CD4-positive, alpha-beta T cell treated with Interleukin-17A for 1 hour (primary cell): ENCODE measurements around the gene TIAM2.
"Not testable (repeated sequence)": the region's sequence is repeated elsewhere in the genome, so short reads cannot be mapped to it uniquely, and the experiment has no call there.

ENCODE experiments used
- DNase-seq: peaks from one replicate; pipeline ENCODE4 v3.0.0-alpha.2; 2020

Gene TIAM2

GRCh38 chr6:155173488-155173887 is 178.4 kb downstream of the TIAM2 start:
- no peak for DNase-seq

DNA sequence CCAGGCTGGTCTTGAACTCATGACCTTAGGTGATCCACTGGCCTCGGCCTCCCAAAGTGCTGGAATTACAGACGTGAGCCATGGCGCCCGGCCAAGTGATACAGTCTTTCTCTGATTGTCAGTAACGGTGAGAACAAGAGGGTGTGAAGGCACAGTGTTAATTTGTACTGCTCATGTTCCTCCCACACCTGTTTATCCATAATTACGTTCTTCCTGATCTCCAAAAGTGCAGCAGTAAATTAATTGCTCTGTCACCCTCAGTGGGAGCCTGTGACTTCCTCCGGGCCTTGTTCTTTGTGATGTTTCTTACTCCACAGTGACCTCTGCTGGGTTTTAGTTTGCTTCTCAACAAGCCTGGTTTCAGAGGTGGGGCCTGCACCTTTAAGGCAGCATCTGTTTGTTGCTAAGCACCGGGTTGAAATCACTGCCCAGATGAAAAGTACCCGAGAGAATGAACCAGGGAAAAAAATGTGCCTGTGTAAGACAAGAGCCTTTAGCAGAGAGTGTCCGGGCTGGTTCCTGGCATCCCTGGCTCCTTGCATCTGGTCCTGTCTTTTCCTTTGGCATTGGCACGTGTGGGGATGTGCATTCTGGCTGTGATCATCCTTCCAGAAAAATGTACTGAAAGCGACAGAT is 179.6 kb downstream of the TIAM2 start:
- peak; percentile 82 for DNase-seq

DNA sequence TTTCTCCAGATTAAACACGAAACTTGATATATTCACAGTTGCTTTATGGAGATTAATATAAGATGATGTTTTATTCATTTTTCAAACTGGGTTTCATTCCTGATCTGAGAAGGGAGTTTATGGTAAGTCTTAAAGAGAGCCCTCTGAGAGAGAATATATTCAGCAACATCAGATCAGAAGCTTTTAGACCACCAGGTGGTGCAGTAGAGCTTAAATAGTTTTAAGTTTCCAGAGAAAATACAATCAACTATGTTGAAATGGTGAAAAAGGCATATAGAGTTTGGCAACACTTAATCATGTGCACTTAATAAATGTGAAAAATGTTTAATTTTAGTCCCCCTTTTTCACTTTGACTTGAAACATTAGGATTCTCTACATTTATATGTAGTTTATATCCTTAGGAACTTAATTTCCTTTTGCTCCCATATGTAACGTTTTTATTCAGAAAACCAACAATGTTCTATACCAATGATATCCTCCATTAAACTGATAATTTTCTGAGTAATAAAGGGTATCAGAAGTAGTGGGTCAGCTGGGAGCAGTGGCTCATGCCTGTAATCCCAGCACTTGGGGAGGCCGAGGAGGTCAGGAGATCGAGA is 182.3 kb downstream of the TIAM2 start:
- DNase-seq = peak; percentile 63

DNA sequence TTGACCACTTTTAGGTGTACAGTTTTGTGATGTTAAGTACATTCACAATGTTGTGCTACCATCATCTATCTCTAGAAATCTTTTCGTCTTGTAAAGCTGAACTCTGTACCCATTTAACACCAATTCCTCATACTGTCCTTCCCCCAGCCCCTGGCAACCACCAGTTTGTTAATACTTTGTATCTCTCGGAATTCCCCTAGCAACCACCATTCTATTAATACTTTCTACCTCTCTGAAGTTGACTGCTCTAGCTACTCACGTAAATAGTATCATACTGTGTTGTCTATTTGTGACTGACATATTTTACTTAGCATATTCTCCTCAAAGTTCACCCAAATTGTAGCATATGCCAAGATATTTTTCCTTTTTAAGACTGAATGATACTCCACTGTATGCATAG is 186.4 kb downstream of the TIAM2 start:
- no peak for DNase-seq

DNA sequence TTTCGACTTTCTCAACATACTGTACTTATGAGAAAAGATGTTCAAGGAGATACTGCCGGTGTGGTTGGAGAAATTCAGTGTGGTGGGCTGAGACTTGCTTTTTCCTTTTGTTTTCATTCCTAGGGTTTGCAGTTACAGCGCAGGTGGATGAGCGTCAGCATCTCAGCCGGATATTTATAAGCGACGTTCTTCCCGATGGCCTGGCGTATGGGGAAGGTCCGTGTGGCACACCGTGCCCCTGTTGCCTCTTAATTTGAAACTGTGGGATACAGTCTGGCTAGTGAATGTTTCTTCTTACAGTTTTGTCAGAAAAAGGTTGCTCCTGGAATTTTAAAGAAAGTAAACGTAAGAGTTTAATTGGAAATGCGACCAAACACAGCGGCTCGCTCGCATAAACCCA is 187.0 kb downstream of the TIAM2 start:
- DNase-seq = no peak

- no peak for DNase-seq
These were observed 188.0 kb downstream of the TIAM2 start for GRCh38 chr6:155183095-155183494.

- not testable (repeated sequence) for DNase-seq
These were observed 189.9 kb downstream of the TIAM2 start for GRCh38 chr6:155185041-155185440.

- no peak for DNase-seq
These were observed 190.4 kb downstream of the TIAM2 start for GRCh38 chr6:155185544-155185943.

GRCh38 chr6:155186052-155186658 is 191.0 kb downstream of the TIAM2 start:
- DNase-seq = no peak

DNA sequence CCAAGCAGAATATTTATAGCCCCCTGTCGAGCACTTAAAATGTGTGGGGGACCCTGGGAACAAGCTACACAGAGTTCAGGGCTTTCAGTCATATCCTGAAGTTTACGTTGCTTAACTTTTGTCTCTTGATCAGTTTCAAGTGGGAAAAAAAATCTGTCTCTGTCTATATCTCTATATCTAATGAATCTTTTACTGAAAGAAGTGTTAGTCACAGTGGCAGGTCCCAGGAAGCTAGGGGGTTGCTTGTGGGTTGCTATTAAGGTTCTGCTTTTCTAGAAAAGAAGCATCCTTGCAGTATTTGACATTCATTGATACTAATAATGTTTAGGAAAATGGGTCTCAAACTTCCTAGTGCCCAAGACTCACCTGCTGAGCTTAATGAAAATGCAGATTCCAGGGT is 192.0 kb downstream of the TIAM2 start:
- DNase-seq = no peak

- DNase-seq = no peak
These were observed 193.0 kb downstream of the TIAM2 start for GRCh38 chr6:155187994-155188706.

GRCh38 chr6:155188707-155189496 is 193.8 kb downstream of the TIAM2 start:
- DNase-seq = peak; percentile 18

- DNase-seq = no peak
These were observed 195.6 kb downstream of the TIAM2 start for GRCh38 chr6:155190677-155191076.

- no peak for DNase-seq
These were observed 198.4 kb downstream of the TIAM2 start for GRCh38 chr6:155193526-155193925.

DNA sequence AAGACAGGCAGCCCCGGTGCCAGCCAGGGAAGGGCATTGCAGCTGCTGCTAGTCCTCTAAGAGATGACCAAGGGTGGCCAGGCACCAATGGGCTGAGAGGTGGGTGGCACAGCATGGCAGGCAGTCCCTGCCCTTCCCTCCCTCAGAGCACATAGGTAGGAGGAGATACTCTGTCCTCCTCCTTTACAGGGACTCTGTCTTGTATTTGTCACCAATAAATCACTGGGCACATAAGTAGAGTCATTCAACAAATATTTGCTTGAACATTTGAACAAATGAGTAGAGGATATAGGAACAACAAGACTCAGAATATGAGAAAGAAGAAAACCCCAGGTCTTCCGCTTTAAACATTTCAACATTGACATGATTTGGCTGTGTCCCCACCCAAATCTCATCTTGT is 199.3 kb downstream of the TIAM2 start:
- no peak for DNase-seq

DNA sequence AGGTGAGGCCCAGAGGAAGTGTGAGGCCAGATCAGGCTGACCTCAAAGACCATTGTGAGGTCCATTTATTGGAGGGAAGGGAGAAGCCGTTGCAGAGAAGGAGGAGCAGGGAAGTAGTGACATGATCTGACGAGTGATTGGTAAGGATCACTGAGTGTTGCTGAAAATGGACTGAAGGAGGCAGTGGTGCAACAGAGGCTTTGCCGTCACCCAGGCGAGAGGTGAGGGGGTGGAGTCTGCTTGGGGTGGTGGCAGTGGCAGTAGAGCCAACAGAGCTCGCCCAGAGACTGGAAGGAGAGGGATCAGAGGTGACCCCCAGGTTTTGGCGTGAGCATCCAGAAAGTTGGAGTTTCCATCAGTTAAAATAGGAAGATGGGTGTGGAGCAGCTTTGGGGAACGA is 200.8 kb downstream of the TIAM2 start:
- DNase-seq = no peak

DNA sequence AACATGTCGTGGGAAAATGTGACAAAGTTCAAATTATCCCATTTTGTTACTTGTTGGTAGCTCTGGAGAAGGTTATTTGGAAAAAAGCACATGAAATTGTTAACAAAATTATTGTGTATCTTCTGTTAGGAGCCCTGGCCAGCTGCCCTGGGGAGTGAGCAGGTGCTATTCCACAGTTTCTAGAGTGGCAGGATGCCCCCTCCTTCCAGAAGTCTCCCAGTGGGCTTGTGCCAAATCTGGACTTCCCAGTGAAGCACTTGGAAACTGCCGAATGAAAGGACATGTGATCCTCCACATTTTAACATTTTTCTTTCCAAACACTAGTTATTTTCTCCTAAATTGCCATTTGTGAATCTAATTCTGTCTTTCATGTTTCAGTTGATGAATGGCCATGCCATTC is 201.8 kb downstream of the TIAM2 start:
- DNase-seq = no peak

- no peak for DNase-seq
These were observed 202.8 kb downstream of the TIAM2 start for GRCh38 chr6:155197932-155198331.

GRCh38 chr6:155200012-155200411 is 204.9 kb downstream of the TIAM2 start:
- no peak for DNase-seq

DNA sequence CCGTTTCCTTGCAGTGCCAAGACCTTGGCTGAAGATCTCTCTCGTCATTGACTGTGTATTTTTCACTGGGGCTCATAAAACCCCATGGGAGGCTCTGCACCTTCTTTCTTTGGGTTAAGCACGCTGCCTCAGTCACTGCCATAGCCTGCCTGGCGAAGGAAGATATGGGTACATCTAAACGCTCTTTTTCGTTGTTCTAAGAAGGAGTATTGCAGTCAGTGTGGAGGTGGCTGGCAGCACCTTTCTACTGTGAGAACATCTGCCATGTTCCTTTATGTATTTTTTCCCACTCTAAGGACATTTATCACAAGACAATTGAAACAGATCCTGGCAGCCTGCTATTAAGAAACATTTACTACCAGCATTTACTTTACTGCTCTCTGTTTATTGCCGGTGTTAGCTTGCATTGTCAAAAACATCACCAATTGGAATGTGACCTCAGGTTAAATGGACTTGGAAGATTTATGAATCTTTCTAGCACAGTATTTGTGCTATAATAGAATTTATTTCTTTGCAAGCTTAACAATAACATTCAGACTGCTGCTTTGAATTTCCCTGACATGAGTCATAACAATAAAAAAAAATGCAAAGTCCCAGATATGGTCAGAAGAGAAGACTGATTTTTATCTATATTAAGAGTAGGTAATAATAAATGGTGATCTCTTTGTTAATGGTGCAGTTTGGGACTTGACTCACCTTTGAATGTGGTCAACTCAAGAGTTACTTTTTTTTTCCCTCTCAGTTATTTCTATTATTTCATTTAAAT is 206.5 kb downstream of the TIAM2 start:
- DNase-seq = no peak

DNA sequence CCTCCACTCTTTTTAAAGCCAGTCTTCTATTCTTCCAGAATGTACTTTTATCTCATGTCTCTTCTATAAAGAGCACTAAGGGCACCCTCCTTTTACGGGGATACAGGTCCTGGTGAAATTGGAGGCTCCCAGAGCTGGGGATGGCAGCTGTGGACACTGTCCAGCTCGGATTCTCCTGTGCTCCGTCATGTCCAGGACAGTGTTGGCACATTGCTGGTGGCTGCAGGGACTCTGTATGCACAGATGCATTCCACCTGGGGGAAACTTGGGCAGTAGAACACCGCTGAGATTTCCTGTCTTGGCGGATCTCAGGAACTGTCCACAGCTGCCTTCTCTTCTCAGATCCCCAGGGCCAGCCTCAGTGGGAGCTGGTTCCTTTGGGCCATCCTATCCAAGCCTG is 212.1 kb downstream of the TIAM2 start:
- no peak for DNase-seq

- DNase-seq = no peak
These were observed 217.0 kb downstream of the TIAM2 start for GRCh38 chr6:155212106-155212505.
